Measurements from ENCODE around the gene THSD8. TPM values are rescaled to one million over a fixed set of nuclear protein-coding genes. Genes with fewer than 3 reads are reported as not detected.

Gene THSD8
- total RNA-seq, 2 experiments from 2014 or later = 31.1 to 36.2 TPM

- DNase-seq = no peak
- no peaks in the 10 kb centered on the region for H3K36me3 Mint-ChIP-seq (ENCODE audit: low read depth)
- ATAC-seq = no peak
- intact Hi-C loops (cut with micrococcal nuclease) = no loop called here
- no peak overlapping the region for H3K4me3 Mint-ChIP-seq
- CTCF ChIA-PET = interaction anchor here (1.2 to 3.8 kb wide), 3 partner anchors 9 to 25 kb away, joined by 4 to 20 read pairs (median 4); no protein-coding TSS in a partner anchor
- no peak overlapping the region for H3K27ac Mint-ChIP-seq
- POLR2A ChIA-PET = interaction anchor here (1.1 to 1.4 kb wide), 3 partner anchors 9 to 57 kb away, joined by 5 to 7 read pairs (median 6); no protein-coding TSS in a partner anchor
- H3K4me1 Mint-ChIP-seq (ENCODE audit: low read depth) = peaks cover 29% of the 10 kb centered on the region
- no peaks in the 10 kb centered on the region for H3K27me3 Mint-ChIP-seq
- TF ChIP-seq CTCF (IDR thresholded peaks at IDR 0.05) = no peak
- H3K9me3 Mint-ChIP-seq = no peaks in the 10 kb centered on the region
These were observed 16.3 kb upstream of the THSD8 start for GRCh38 chr19:12785431-12786031.

GRCh38 chr19:12786141-12786870, 15.6 kb upstream of the THSD8 start:
- no peak for ATAC-seq
- intact Hi-C loops (cut with micrococcal nuclease) = no loop called here
- peak; percentile 29 for DNase-seq
- H3K4me3 Mint-ChIP-seq = no peak overlapping the region
- no peaks in the 10 kb centered on the region for H3K27me3 Mint-ChIP-seq
- no peaks in the 10 kb centered on the region for H3K36me3 Mint-ChIP-seq (ENCODE audit: low read depth)
- ChIA-PET CTCF (interaction anchor here (1.2 to 3.8 kb wide), 3 partner anchors 9 to 26 kb away, joined by 4 to 20 read pairs (median 4); no protein-coding TSS in a partner anchor), POLR2A (interaction anchor here (1.1 to 1.4 kb wide), 3 partner anchors 9 to 57 kb away, joined by 5 to 7 read pairs (median 6); no protein-coding TSS in a partner anchor)
- peak overlapping the region; percentile 77 for H3K27ac Mint-ChIP-seq
- peaks cover 34% of the 10 kb centered on the region for H3K4me1 Mint-ChIP-seq (ENCODE audit: low read depth)
- no peaks in the 10 kb centered on the region for H3K9me3 Mint-ChIP-seq
- TF ChIP-seq CTCF (IDR thresholded peaks at IDR 0.05) = no peak

- H3K27ac Mint-ChIP-seq = peak overlapping the region; percentile 77
- peaks cover 3% of the 10 kb centered on the region for H3K36me3 Mint-ChIP-seq (ENCODE audit: low read depth)
- intact Hi-C loops (cut with micrococcal nuclease) = no loop called here
- no peaks in the 10 kb centered on the region for H3K9me3 Mint-ChIP-seq
- ATAC-seq (no peak), DNase-seq (no peak)
- no peaks in the 10 kb centered on the region for H3K27me3 Mint-ChIP-seq
- peaks cover 27% of the 10 kb centered on the region for H3K4me1 Mint-ChIP-seq (ENCODE audit: low read depth)
- CTCF ChIA-PET = interaction anchor here (1.7 to 3.8 kb wide), 3 partner anchors 9 to 10 kb away, joined by 4 to 26 read pairs (median 20); no protein-coding TSS in a partner anchor
- H3K4me3 Mint-ChIP-seq = no peak overlapping the region
- POLR2A ChIA-PET = no interaction called here
- no peak for TF ChIP-seq CTCF (IDR thresholded peaks at IDR 0.05)
These were observed 14.9 kb upstream of the THSD8 start for GRCh38 chr19:12786952-12787351.

GRCh38 chr19:12787458-12787857, 14.4 kb upstream of the THSD8 start:
- H3K4me1 Mint-ChIP-seq (ENCODE audit: low read depth) = peaks cover 24% of the 10 kb centered on the region
- ATAC-seq = no peak
- intact Hi-C loops (cut with micrococcal nuclease) = no loop called here
- no peaks in the 10 kb centered on the region for H3K9me3 Mint-ChIP-seq
- TF ChIP-seq CTCF (IDR thresholded peaks at IDR 0.05) = no peak
- ChIA-PET CTCF (interaction anchor here (2.9 to 3.8 kb wide), 2 partner anchors 8 to 10 kb away, joined by 20 to 26 read pairs; no protein-coding TSS in a partner anchor), POLR2A (interaction anchor here (1.3 kb wide), 1 partner anchor 9 kb away, joined by 3 read pairs; no protein-coding TSS in a partner anchor)
- H3K27ac Mint-ChIP-seq = peak overlapping the region; percentile 77
- H3K27me3 Mint-ChIP-seq = no peaks in the 10 kb centered on the region
- no peak overlapping the region for H3K4me3 Mint-ChIP-seq
- no peak for DNase-seq
- H3K36me3 Mint-ChIP-seq (ENCODE audit: low read depth) = peaks cover 6% of the 10 kb centered on the region

Data from activated CD8-positive, alpha-beta T cell treated with anti-CD3 and anti-CD28 coated beads for 36 hours (primary cell).